Suprapubic skin (tissue), 4 donors: ENCODE measurements around the gene TPSB2. TPM values are rescaled to one million over a fixed set of nuclear protein-coding genes. Genes with fewer than 3 reads are reported as not detected.

Experiments used
- DNase-seq, 2 donors: peaks; one replicate each; pipeline ENCODE4 v3.0.0-alpha.2; 2019; ENCODE audit warnings: low spot score in 2 of 2
- H3K27ac ChIP-seq: fragments of 200-600 bp; sonication (generic); one replicate; pipeline ENCODE4 v1.5.1; 2019
- H3K27me3 ChIP-seq: fragments of 200-600 bp; sonication (generic); one replicate; pipeline ENCODE4 v1.5.1; 2019
- H3K36me3 ChIP-seq: fragments of 200-600 bp; sonication (generic); one replicate; pipeline ENCODE4 v1.5.1; 2019
- H3K4me1 ChIP-seq: fragments of 200-600 bp; sonication (generic); one replicate; pipeline ENCODE4 v1.5.1; 2019
- H3K4me3 ChIP-seq: fragments of 200-600 bp; sonication (generic); one replicate; pipeline ENCODE4 v1.5.1; 2019; ENCODE audit warnings: mild to moderate bottlenecking
- H3K9me3 ChIP-seq: fragments of 200-600 bp; sonication (generic); one replicate; pipeline ENCODE4 v1.5.1; 2019
- CTCF ChIP-seq, 2 donors: fragments of 200-600 bp in 1 of 2; fragments of 450-650 bp in 1 of 2; sonication (generic) in 1 of 2; IDR thresholded peaks; one replicate each; pipeline ENCODE4 v1.5.1; 2016 to 2019; ENCODE audit warnings: antibody characterized with exemption in 2 of 2, mild to moderate bottlenecking in 1 of 2, moderate library complexity in 1 of 2
- EP300 ChIP-seq: sonication (generic); formaldehyde crosslinking; IDR thresholded peaks from one replicate; pipeline ENCODE4 v1.6.1; 2017; ENCODE audit warnings: antibody characterized with exemption
- POLR2A ChIP-seq, 2 donors: fragments of 450-650 bp; IDR thresholded peaks; one replicate each; pipeline ENCODE4 v1.6.1; 2017; ENCODE audit warnings: antibody characterized with exemption in 2 of 2, mild to moderate bottlenecking in 2 of 2, moderate library complexity in 2 of 2
- POLR2AphosphoS5 ChIP-seq, 3 donors: sonication (generic); formaldehyde crosslinking; IDR thresholded peaks; one replicate each; pipeline ENCODE4 v1.6.1; 2017; ENCODE audit warnings: antibody characterized with exemption in 3 of 3
- WGBS: methylation state at CpG from one replicate; pipeline ENCODE4 v1.1.5; 2018; 5-methylcytosine and 5-hydroxymethylcytosine counted together
- total RNA-seq, 4 donors: library from RNA; depleted of rRNA; stranded (reverse); fragments of >200 nt; gene quantifications; one replicate each; pipeline ENCODE4 v1.1.0, GENCODE V29; 2016

TPSB2 gene
- total RNA-seq, 4 donors from 2014 or later, result 13.0 to 36.9 (median 22.5) TPM

GRCh38 chr16:1215574-1216295 is 14.2 kb downstream of the TPSB2 start:
- 79% methylated on average over 19 of the region's 32 CpGs for WGBS
- Histone ChIP-seq H3K36me3 (peaks cover 10% of the 10 kb centered on the region), H3K27me3 (peaks cover 25% of the 10 kb centered on the region), H3K4me1 (no peaks in the 10 kb centered on the region), H3K9me3 (no peaks in the 10 kb centered on the region), H3K27ac (no peak overlapping the region), H3K4me3 (no peak overlapping the region)
- DNase-seq, result no peak
- TF ChIP-seq POLR2AphosphoS5 (IDR thresholded peaks at IDR 0.05) (no peak), EP300 (no peak), POLR2A (IDR thresholded peaks at IDR 0.05) (no peak), CTCF (IDR thresholded peaks at IDR 0.05) (no peak)

GRCh38 chr16:1214719-1215118 is 15.3 kb downstream of the TPSB2 start:
- no peak overlapping the region for H3K27ac ChIP-seq
- 89% methylated on average over 7 of the region's 16 CpGs for WGBS
- no peak for TF ChIP-seq POLR2A (IDR thresholded peaks at IDR 0.05)
- TF ChIP-seq EP300, result no peak
- TF ChIP-seq POLR2AphosphoS5 (IDR thresholded peaks at IDR 0.05), result no peak
- TF ChIP-seq CTCF (IDR thresholded peaks at IDR 0.05), result no peak
- H3K4me3 ChIP-seq, result no peak overlapping the region
- peaks cover 10% of the 10 kb centered on the region for H3K36me3 ChIP-seq
- no peaks in the 10 kb centered on the region for H3K9me3 ChIP-seq
- H3K4me1 ChIP-seq, result no peaks in the 10 kb centered on the region
- DNase-seq, result no peak
- H3K27me3 ChIP-seq, result peaks cover 27% of the 10 kb centered on the region

- peaks cover 27% of the 10 kb centered on the region for H3K27me3 ChIP-seq
- DNase-seq, result no peak
- H3K9me3 ChIP-seq, result no peaks in the 10 kb centered on the region
- 78% methylated on average over 25 of the region's 25 CpGs for WGBS
- H3K27ac ChIP-seq, result no peak overlapping the region
- peaks cover 10% of the 10 kb centered on the region for H3K36me3 ChIP-seq
- no peak for TF ChIP-seq CTCF (IDR thresholded peaks at IDR 0.05)
- TF ChIP-seq EP300, result no peak
- TF ChIP-seq POLR2A (IDR thresholded peaks at IDR 0.05), result no peak
- no peak for TF ChIP-seq POLR2AphosphoS5 (IDR thresholded peaks at IDR 0.05)
- no peaks in the 10 kb centered on the region for H3K4me1 ChIP-seq
- H3K4me3 ChIP-seq, result no peak overlapping the region
Observed at GRCh38 chr16:1213796-1214372, 16.1 kb downstream of the TPSB2 start.

DNA sequence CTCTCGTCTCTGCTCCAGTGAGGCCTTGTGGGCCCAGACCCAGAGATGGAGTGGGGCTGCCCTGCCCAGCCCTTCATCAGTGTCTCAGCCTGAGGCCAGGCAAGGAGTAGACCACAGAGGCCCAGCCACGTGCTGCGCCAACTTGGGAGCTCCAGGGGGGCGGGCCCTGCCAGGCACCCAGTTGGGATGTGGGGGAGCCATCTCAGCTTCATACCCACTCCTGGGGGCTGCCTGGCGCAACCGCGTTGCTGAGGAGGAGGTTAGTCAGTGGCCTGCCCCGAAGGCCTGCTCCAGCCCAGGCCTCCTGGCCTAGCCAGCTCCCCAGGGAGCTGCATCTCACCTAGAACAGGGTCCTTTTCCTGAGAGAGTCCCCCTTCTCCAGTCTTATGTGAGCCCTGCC is 16.8 kb downstream of the TPSB2 start:
- WGBS, result 86% methylated on average over 5 of the region's 8 CpGs
- no peak for TF ChIP-seq CTCF (IDR thresholded peaks at IDR 0.05)
- no peak for TF ChIP-seq POLR2AphosphoS5 (IDR thresholded peaks at IDR 0.05)
- no peak for TF ChIP-seq EP300
- no peak for TF ChIP-seq POLR2A (IDR thresholded peaks at IDR 0.05)
- H3K4me1 ChIP-seq, result no peaks in the 10 kb centered on the region
- H3K27ac ChIP-seq, result no peak overlapping the region
- H3K27me3 ChIP-seq, result peaks cover 24% of the 10 kb centered on the region
- no peaks in the 10 kb centered on the region for H3K9me3 ChIP-seq
- DNase-seq, result no peak
- H3K36me3 ChIP-seq, result peaks cover 10% of the 10 kb centered on the region
- H3K4me3 ChIP-seq, result no peak overlapping the region

GRCh38 chr16:1212616-1213194 is 17.3 kb downstream of the TPSB2 start:
- no peaks in the 10 kb centered on the region for H3K4me1 ChIP-seq
- no peak for TF ChIP-seq POLR2AphosphoS5 (IDR thresholded peaks at IDR 0.05)
- TF ChIP-seq CTCF (IDR thresholded peaks at IDR 0.05), result no peak
- TF ChIP-seq POLR2A (IDR thresholded peaks at IDR 0.05), result no peak
- no peak for TF ChIP-seq EP300
- no peak overlapping the region for H3K4me3 ChIP-seq
- H3K36me3 ChIP-seq, result peaks cover 10% of the 10 kb centered on the region
- WGBS, result 78% methylated on average over 10 of the region's 40 CpGs
- H3K27ac ChIP-seq, result no peak overlapping the region
- peaks cover 25% of the 10 kb centered on the region for H3K27me3 ChIP-seq
- DNase-seq, result no peak
- no peaks in the 10 kb centered on the region for H3K9me3 ChIP-seq
